HG03442 (cell line): ENCODE measurements around the gene MFSD12.
"Not testable (repeated sequence)": the region's sequence is repeated elsewhere in the genome, so short reads cannot be mapped to it uniquely, and the experiment has no call there.

Source experiments
- ATAC-seq: cut with Tn5 transposase; IDR thresholded peaks from one replicate; pipeline ENCODE4 v1.9.1; 2021; ENCODE audit warnings: mild to moderate bottlenecking, moderate library complexity; ENCODE audit not compliant: unreplicated experiment

Gene MFSD12

DNA sequence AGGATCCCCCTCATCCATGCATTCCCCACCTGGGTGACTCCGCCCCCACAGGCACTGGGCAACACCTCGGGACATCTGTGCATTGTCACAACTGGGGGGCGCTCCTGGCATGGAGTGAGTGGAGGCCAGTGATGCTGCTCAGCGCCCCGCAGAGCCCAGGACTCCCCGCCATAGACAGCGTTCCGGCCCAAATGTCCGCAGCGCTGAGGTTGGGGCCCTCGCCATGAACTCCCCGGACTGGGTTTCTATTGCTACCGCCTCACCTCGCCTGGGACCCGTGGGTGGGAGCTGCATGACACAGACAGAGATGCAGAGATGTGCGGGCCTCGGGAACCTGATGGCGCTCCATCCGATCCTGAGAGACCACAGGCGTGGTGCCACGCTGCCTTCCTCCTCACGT lies 46.7 kb downstream of the MFSD12 start:
- no peak for ATAC-seq

GRCh38 chr19:3509566-3509989 lies 47.8 kb downstream of the MFSD12 start:
- ATAC-seq: no peak

GRCh38 chr19:3508771-3509535 lies 48.4 kb downstream of the MFSD12 start:
- no peak for ATAC-seq

- ATAC-seq: not testable (repeated sequence)
Observed at GRCh38 chr19:3508121-3508661, 49.2 kb downstream of the MFSD12 start.

DNA sequence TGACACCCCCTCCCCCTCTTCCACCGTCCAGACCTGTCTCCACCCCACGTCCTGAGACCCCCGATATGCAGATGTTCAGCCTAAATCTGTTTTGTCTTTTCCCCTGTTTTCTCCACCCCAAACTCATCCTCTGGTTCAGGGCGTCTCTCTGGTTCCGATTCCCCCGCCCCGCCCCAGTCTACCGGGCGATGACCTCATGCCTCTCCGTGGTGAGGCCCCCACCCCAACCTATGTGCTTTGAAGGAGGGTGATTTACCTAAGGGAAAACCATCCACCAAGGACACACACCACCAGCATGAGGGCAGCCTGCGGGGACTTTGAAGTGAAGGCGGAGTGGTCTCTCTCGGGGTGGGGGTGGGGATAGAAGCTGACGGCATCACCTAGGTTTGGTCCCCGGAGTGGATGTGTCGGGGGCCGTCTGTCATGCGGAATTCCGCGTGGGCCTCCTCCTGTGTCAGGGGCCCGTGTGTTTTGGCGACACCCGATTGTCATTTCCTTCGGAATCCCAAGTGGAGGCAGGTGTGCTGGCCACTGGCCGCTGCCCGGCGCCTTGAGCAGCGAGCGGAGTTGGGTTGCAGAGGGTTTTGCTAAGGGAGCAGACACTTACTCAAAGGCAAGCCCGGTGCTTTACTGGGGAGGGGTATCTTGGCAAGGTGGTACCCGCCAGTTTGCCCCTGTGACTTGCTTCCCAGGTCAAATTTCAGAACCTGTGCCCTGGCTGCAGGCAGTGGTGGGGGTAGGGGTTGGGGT lies 49.8 kb downstream of the MFSD12 start:
- ATAC-seq: no peak

GRCh38 chr19:3506384-3507340 lies 50.7 kb downstream of the MFSD12 start:
- ATAC-seq: no peak

DNA sequence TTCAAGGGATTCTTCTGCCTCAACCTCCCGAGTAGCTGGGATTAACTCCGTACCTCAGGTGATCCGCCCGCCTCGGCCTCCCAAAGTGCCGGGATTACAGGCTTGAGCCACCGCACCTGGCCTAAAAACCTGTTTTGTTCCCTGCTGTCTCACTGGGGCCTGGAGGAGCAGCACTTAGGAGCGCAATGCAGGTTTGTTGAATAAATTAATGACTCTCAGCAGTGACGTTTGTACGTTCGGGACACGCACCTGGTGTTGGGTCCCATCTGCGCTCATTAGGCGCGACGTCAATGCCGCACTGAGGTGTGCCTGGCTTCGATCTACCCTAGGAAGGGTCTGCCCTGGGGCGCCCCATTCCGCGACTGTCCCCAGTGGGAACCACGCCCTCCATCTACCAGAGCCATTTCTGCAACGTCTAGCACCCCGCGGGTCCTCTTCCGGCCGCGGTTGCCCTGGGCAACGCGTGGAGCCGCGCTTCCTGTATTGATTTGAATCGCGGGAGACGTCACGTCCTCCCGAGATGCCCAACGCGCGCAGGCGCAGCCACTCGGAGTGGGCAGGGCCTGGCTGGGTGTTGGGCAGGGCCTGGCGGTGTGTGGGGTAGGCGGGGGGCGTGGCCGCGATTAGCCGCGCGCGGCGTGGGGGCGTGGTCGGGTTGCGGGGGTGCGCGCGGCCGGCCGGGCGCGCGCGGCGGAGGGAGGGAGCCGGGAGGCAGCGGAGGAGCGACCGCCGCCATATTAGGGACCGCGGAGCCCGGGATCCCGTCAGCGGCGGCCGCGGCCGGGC lies 51.6 kb downstream of the MFSD12 start, which contains the start of gene FZR1:
Gene FZR1 (plus strand): TSS at position 714 of the 786 bp plus-strand sequence. CDS start 16,679 bp downstream, outside the sequence.
- peak; percentile 90 for ATAC-seq

GRCh38 chr19:3504735-3505134 lies 52.7 kb downstream of the MFSD12 start:
- ATAC-seq: no peak

- no peak for ATAC-seq
Observed at GRCh38 chr19:3503036-3503572, 54.3 kb downstream of the MFSD12 start.

DNA sequence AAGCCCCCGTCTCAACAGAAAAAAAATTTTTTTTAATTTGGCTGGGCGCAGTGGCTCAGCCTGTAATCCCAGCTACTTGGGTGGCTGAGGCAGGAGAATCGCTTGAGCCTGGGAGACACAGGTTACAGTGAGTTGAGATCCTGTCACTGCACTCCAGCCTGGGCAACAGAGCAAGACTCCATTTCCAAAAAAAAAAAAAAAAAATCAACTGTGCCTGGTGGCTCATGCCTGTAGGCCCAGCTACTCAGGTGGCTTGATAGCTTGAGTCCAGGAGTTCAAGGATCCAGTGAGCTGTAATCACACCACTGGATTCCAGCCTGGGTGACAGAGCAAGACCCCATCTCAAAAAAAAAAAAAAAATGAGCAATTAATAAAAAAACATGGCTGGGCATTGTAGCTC lies 55.6 kb downstream of the MFSD12 start:
- no peak for ATAC-seq

DNA sequence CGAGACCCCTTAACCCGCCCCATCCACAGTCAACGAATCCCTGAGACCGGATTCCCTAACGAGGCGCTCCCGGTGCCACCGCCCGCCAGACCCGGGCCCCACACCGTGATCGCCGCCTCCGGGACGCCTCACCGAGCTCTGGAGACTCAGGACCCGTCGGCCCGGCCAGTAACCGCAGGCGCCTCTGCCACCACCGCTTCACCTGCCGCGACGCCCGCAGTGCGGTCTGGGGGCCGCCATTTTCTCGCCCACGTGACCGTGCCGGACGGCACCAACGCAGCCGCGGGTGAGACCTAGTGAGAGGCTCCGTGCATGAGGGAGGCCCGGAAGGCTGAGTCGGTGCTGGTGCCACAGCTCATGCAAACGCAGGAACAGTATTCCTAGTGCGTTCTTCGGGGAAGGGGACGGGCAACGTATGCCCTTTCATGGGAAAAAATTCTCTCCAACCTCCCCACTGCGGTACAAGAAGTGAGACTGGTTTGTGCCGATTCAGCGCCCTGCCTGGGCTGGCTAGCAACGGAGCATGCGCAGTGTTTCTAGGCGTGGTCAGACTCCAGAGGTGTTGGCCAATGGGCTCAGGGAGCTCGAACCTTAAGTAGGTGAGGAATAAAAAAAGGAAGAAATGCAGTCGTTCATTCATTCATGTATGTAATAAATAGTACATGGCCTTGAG lies 56.8 kb downstream of the MFSD12 start, which contains the start of gene DOHH:
Gene DOHH (minus strand): TSS at position 246 of the 673 bp plus-strand sequence. CDS start 3,860 bp downstream, outside the sequence.
- peak; percentile 87 for ATAC-seq

- ATAC-seq: peak; percentile 10
Observed at GRCh38 chr19:3499738-3500428, 57.5 kb downstream of the MFSD12 start.

DNA sequence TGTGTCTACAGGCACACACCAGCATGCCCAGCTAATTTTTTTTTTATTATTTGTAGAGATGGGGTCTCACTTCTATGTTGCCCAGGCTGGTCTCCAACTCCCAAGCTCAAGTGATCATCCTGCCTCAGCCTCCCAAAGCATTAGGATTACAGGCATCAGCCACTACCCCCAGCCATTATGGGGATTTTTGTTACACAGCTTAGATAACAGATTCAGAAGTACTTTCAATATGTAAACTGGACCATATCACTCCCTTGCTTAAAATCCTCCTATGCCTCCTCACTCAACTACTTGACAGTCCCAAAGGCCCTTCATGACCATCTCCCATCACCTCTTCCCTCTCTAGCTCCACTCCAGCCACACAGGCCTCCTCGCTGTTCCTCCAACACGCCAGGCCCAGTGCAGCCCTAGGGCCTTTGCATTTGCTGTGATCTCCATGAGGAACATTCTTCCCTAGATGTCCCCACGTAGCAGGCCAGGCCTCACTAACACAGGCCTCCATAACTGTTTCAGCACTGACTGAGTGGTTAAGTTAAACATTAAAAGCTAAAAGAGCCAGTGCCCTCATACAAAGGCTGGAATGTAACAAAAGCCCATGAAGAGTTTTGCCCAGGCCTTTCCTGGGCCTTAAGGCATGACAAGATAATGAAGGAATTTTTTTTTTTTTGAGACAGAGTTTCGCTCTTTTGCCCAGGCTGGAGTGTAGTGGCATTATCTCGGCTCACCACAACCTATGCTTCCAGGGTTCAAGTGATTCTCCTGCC lies 59.4 kb downstream of the MFSD12 start:
- no peak for ATAC-seq

DNA sequence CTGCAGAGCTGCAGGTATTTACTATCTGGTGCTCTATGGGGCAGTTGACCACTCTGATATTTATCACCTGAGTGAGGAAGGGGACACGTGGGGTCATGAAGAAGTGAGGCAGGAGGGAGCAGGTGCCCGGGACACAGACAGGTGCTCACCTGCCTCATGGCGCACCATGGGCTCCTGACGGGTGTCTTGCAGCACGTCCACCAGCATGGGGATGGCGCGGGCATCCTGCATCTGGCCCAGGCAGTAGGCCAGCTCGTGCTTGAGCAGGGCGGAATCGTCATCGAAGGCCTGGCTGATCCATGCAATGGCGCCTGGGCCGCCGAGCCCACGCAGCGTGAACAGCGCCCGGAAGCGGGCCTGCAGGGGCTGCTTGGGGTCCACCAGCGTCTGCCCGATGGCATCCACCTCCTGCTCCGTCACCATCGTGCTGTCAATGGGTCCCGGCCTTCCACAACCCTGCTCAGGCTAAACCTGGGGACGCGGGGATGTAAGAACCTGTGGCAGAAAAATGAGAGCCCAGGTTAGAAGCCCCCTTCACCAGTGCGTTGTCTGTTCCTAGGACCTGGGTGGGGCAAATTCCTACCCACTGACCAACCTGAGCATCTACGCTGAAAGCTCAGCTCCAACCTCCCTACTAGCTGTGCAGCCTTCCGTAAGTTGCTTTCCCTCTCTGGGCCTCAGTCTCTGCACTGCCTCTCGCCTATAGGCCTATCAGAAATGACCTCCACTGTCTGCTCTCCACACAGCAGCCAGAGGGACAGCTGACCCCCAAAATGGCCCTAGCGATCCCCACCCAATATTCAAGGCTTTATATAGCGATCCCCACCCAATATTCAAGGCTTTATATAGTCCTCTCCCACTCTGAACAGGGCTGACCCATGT lies 60.8 kb downstream of the MFSD12 start:
- no peak for ATAC-seq

DNA sequence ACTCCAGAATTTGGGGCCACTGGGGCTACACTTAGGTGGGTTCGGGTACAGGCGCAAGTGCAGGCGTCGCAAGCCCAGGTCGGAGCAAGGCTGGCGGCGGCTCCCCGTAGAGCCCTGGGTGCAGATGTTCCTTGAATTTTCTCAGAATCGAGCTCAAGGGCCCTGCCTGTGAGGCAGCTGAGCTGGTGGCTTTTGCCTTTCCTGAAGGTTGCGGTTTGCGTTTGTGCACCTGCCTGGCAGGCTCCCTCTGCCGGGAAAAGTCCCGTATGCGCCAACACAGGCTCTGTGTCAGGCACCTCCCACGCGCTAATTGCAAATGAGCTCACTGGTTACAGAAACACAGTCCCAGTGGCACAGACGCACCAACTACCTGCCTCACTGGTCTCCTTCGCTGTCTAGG lies 62.8 kb downstream of the MFSD12 start:
- no peak for ATAC-seq
